HEK293 (cell line): Measurements from ENCODE around the gene TMEM45A.

ENCODE experiments used
- CTCF ChIA-PET: fragments of 350-600 bp; formaldehyde crosslinking; extraction: SDS; loops from one replicate; lab custom pipeline; 2021; ENCODE audit warnings: antibody characterized with exemption; lab: Yijun Ruan, JAX
- POLR2A ChIA-PET: fragments of 300-600 bp; formaldehyde crosslinking; extraction: SDS; loops from one replicate; lab custom pipeline; 2020; ENCODE audit warnings: antibody characterized with exemption, inconsistent platforms; lab: Yijun Ruan, JAX
- H3K27ac ChIP-seq: fragments of 200-500 bp; sonication (Bioruptor generic); 2 replicates; pipeline ENCODE4 v1.5.1; 2014; ENCODE audit warnings: low read depth, low read length, control low read depth, inconsistent platforms; ENCODE audit errors: extremely low read depth
- H3K36me3 ChIP-seq, 2 experiments: fragments of 200-500 bp in 1 of 2; sonication (Bioruptor generic) in 1 of 2; 1 replicate in 1 of 2; 2 replicates in 1 of 2; pipeline ENCODE4 v1.5.1; 2014 to 2017; ENCODE audit warnings: inconsistent platforms in 2 of 2, low read length in 2 of 2; ENCODE audit not compliant: control insufficient read depth in 2 of 2, insufficient read depth in 1 of 2
- H3K4me1 ChIP-seq: fragments of 200-500 bp; sonication (Bioruptor generic); 2 replicates; pipeline ENCODE4 v1.5.1; 2014; ENCODE audit warnings: mild to moderate bottlenecking, low read length, inconsistent platforms; ENCODE audit not compliant: control insufficient read depth, insufficient read depth
- H3K4me3 ChIP-seq: 2 replicates; pipeline ENCODE4 v1.5.1; 2011; ENCODE audit warnings: low read depth, mild to moderate bottlenecking, control low read depth, low read length, moderate library complexity
- H3K9me3 ChIP-seq: fragments of 200-500 bp; sonication (Bioruptor generic); 2 replicates; pipeline ENCODE4 v1.5.1; 2014; ENCODE audit warnings: low read depth, low read length, inconsistent platforms; ENCODE audit not compliant: control insufficient read depth, insufficient read depth
- EGR2 ChIP-seq: fragments of 450-650 bp; formaldehyde crosslinking; IDR thresholded peaks from 2 replicates; pipeline ENCODE4 v1.5.1; 2016; ENCODE audit warnings: low read depth, missing biosample characterization, missing genetic modification characterization
- GLI4 ChIP-seq: fragments of 450-650 bp; formaldehyde crosslinking; IDR thresholded peaks from 2 replicates; pipeline ENCODE4 v1.5.1; 2016; ENCODE audit warnings: missing biosample characterization, missing genetic modification characterization
- RBAK ChIP-seq: fragments of 450-650 bp; formaldehyde crosslinking; IDR thresholded peaks from 2 replicates; pipeline ENCODE4 v1.5.1; 2016; ENCODE audit warnings: missing biosample characterization, missing genetic modification characterization
- SP7 ChIP-seq: fragments of 450-650 bp; formaldehyde crosslinking; IDR thresholded peaks from 2 replicates; pipeline ENCODE4 v1.5.1; 2016; ENCODE audit warnings: missing biosample characterization, missing genetic modification characterization
- WT1 ChIP-seq: fragments of 450-650 bp; formaldehyde crosslinking; IDR thresholded peaks from 2 replicates; pipeline ENCODE4 v1.5.1; 2016; ENCODE audit warnings: missing biosample characterization, missing genetic modification characterization
- ZNF112 ChIP-seq: fragments of 450-650 bp; formaldehyde crosslinking; IDR thresholded peaks from 2 replicates; pipeline ENCODE4 v1.5.0; 2017; ENCODE audit warnings: missing biosample characterization, missing genetic modification characterization
- ZNF169 ChIP-seq: fragments of 450-650 bp; formaldehyde crosslinking; IDR thresholded peaks from 2 replicates; pipeline ENCODE4 v1.5.1; 2016; ENCODE audit warnings: missing biosample characterization, missing genetic modification characterization
- ZNF2 ChIP-seq: fragments of 450-650 bp; formaldehyde crosslinking; IDR thresholded peaks from 2 replicates; pipeline ENCODE4 v1.5.1; 2016; ENCODE audit warnings: missing biosample characterization, missing genetic modification characterization
- ZNF248 ChIP-seq: fragments of 450-650 bp; formaldehyde crosslinking; IDR thresholded peaks from 2 replicates; pipeline ENCODE4 v1.5.1; 2017; ENCODE audit warnings: missing biosample characterization, missing genetic modification characterization
- ZNF488 ChIP-seq: fragments of 450-650 bp; formaldehyde crosslinking; IDR thresholded peaks from 2 replicates; pipeline ENCODE4 v1.5.1; 2016; ENCODE audit warnings: missing biosample characterization, missing genetic modification characterization
- ZNF513 ChIP-seq: fragments of 450-650 bp; IDR thresholded peaks from 2 replicates; pipeline ENCODE4 v1.5.1; 2018; ENCODE audit warnings: missing biosample characterization, missing genetic modification characterization
- ZNF561 ChIP-seq: fragments of 450-650 bp; IDR thresholded peaks from 2 replicates; pipeline ENCODE4 v1.5.1; 2018; ENCODE audit warnings: missing biosample characterization, missing genetic modification characterization, borderline replicate concordance
- ZNF660 ChIP-seq: fragments of 450-650 bp; IDR thresholded peaks from 2 replicates; pipeline ENCODE4 v1.5.1; 2018; ENCODE audit warnings: missing biosample characterization, mild to moderate bottlenecking, missing genetic modification characterization
- ZNF785 ChIP-seq: fragments of 450-650 bp; formaldehyde crosslinking; IDR thresholded peaks from 2 replicates; pipeline ENCODE4 v1.5.1; 2016; ENCODE audit warnings: missing biosample characterization, missing genetic modification characterization
- ZNF792 ChIP-seq: fragments of 450-650 bp; formaldehyde crosslinking; IDR thresholded peaks from 2 replicates; pipeline ENCODE4 v1.5.1; 2016; ENCODE audit warnings: missing biosample characterization, missing genetic modification characterization
- TF ChIP-seq, protein P1 (sequence below): fragments of 450-650 bp; formaldehyde crosslinking; IDR thresholded peaks from 2 replicates; pipeline ENCODE4 v1.5.1; 2017; ENCODE audit warnings: missing biosample characterization, mild to moderate bottlenecking, missing genetic modification characterization, moderate library complexity

The TMEM45A gene

GRCh38 chr3:100521439-100521845, 29.0 kb downstream of the TMEM45A start:
- ChIA-PET CTCF (no interaction called here), POLR2A (no interaction called here)
- Histone ChIP-seq H3K9me3 (no peaks in the 10 kb centered on the region), H3K27ac (no peak overlapping the region), H3K36me3 (no peaks in the 10 kb centered on the region), H3K4me1 (no peaks in the 10 kb centered on the region), H3K4me3 (no peak overlapping the region)
- TF ChIP-seq SP7 (tag by site-specific recombination) (no peak), ZNF561 (tag by site-specific recombination) (no peak), ZNF792 (tag by site-specific recombination) (no peak), ZNF2 (no peak), ZNF785 (tag by site-specific recombination) (no peak), GLI4 (tag by site-specific recombination) (no peak), ZNF248 (tag by site-specific recombination) (no peak)
- TF ChIP-seq, protein P1, sequence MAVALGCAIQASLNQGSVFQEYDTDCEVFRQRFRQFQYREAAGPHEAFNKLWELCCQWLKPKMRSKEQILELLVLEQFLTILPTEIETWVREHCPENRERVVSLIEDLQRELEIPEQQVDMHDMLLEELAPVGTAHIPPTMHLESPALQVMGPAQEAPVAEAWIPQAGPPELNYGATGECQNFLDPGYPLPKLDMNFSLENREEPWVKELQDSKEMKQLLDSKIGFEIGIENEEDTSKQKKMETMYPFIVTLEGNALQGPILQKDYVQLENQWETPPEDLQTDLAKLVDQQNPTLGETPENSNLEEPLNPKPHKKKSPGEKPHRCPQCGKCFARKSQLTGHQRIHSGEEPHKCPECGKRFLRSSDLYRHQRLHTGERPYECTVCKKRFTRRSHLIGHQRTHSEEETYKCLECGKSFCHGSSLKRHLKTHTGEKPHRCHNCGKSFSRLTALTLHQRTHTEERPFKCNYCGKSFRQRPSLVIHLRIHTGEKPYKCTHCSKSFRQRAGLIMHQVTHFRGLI (tag by site-specific recombination) = no peak

DNA sequence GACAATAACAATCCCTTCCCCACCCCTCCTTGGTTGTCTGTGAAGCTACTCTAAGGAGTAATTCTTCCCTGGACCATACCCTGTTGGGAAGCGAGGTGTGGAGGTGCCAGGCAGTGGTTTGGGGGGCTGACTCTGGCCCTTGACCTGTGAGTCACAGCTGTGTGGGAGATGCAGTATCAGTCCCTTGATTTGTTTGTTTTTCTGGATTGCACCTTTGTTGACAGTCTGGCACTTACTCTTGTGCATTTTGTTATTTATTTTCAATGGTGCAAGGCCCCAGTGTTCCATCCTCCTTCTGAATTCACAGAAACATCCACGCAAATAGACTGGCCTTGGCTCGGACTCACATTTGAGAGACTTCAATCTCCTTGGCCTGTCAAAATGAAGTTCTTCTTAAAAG, 29.7 kb downstream of the TMEM45A start:
- Histone ChIP-seq H3K36me3 (no peaks in the 10 kb centered on the region), H3K4me1 (no peaks in the 10 kb centered on the region), H3K27ac (no peak overlapping the region), H3K9me3 (no peaks in the 10 kb centered on the region), H3K4me3 (no peak overlapping the region)
- ChIA-PET CTCF (no interaction called here), POLR2A (no interaction called here)
- TF ChIP-seq ZNF660 (tag by site-specific recombination) (no peak), WT1 (tag by site-specific recombination) (no peak), ZNF112 (tag by site-specific recombination) (no peak), ZNF169 (tag by site-specific recombination) (no peak), ZNF488 (tag by site-specific recombination) (no peak)

DNA sequence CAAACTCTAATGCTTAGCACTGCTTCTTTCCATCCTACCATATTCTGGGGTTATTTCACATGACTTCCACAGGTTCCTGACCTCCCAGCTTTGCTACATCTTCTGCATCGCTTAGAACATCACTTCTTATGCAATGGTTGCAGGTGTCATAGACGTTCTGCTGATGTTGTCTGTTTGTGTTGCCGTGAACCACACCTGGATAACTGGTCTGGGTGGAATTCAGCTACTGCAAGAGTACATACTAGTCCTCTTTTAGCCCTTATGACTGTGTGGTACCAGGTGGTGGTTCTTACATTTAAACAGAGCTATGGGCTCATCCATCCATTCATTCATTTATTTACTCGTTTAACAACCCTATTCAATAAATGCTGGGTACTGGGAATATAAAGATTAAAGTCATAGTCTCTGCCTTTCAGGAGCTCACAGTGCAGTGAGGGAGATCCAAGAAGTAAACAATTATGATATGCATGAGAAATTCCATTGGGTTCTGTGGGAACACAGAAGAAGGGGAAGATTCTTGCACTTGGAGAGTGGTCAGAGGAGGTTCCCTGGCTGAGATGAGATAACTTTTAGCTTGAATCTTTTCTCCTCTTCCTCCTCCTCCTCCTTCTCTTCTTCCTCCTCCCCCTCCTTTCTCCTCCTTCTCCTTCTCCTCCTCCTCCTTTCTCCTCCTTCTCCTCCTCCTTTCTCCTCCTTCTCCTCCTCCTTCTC, 30.8 kb downstream of the TMEM45A start:
- POLR2A ChIA-PET = no interaction called here

More for the DNA sequence above, 30.8 kb downstream of the TMEM45A start:
- no peak overlapping the region for H3K27ac ChIP-seq
- H3K9me3 ChIP-seq = no peaks in the 10 kb centered on the region
- H3K4me1 ChIP-seq = no peaks in the 10 kb centered on the region
- no peak for TF ChIP-seq RBAK (tag by site-specific recombination)
- 0 out of 2 replicates have a peak, but pooled peaks have one; percentile 30 for TF ChIP-seq ZNF513 (tag by site-specific recombination)
- TF ChIP-seq EGR2 (tag by site-specific recombination) = peak; percentile 78; the same call in 1 of the 2 replicates
- CTCF ChIA-PET = interaction anchor here (0.6 kb wide), 1 partner anchor 862 kb away, joined by 3 read pairs; no protein-coding TSS in a partner anchor
- no peaks in the 10 kb centered on the region for H3K36me3 ChIP-seq
- no peak overlapping the region for H3K4me3 ChIP-seq
